Lower leg skin (tissue), 4 donors: ENCODE data around the gene NAV2. TPM values are rescaled to one million over a fixed set of nuclear protein-coding genes. Genes with fewer than 3 reads are reported as not detected.

Experiments
- DNase-seq, 2 donors: peaks; one replicate each; pipeline ENCODE4 v3.0.0-alpha.2; 2019; ENCODE audit warnings: low spot score in 2 of 2
- H3K4me3 ChIP-seq: fragments of 200-600 bp; sonication (generic); 2 replicates; pipeline ENCODE4 v1.5.1; 2017; ENCODE audit warnings: mild to moderate bottlenecking, low read depth; ENCODE audit not compliant: poor library complexity, severe bottlenecking
- POLR2A ChIP-seq, 2 donors: fragments of 450-650 bp; IDR thresholded peaks; one replicate each; pipeline ENCODE4 v1.6.1; 2016 to 2017; ENCODE audit warnings: antibody characterized with exemption in 2 of 2, mild to moderate bottlenecking in 1 of 2, moderate library complexity in 1 of 2
- WGBS, 2 donors: methylation state at CpG; one replicate each; pipeline ENCODE4 v1.1.5; 2018; 5-methylcytosine and 5-hydroxymethylcytosine counted together
- intact Hi-C: fragments of 100-400 bp; cut with DNase I; formaldehyde crosslinking; loops from one replicate; pipeline ENCODE4 v1.15.0; 2023; ENCODE audit warnings: low total_unique reads
- total RNA-seq, 4 donors: library from RNA; depleted of rRNA; stranded (reverse); fragments of >200 nt; gene quantifications; one replicate each; pipeline ENCODE4 v1.1.0, GENCODE V29; 2016
- TF ChIP-seq, protein P1 (sequence below), 3 donors: fragments of 450-650 bp; IDR thresholded peaks; one replicate each; pipeline ENCODE4 v1.5.1; 2016; ENCODE audit warnings: antibody characterized with exemption in 3 of 3, mild to moderate bottlenecking in 3 of 3, moderate library complexity in 2 of 3

The NAV2 gene
- total RNA-seq, 4 donors from 2014 or later, result 5.8 to 30.7 (median 21.0) TPM

DNA sequence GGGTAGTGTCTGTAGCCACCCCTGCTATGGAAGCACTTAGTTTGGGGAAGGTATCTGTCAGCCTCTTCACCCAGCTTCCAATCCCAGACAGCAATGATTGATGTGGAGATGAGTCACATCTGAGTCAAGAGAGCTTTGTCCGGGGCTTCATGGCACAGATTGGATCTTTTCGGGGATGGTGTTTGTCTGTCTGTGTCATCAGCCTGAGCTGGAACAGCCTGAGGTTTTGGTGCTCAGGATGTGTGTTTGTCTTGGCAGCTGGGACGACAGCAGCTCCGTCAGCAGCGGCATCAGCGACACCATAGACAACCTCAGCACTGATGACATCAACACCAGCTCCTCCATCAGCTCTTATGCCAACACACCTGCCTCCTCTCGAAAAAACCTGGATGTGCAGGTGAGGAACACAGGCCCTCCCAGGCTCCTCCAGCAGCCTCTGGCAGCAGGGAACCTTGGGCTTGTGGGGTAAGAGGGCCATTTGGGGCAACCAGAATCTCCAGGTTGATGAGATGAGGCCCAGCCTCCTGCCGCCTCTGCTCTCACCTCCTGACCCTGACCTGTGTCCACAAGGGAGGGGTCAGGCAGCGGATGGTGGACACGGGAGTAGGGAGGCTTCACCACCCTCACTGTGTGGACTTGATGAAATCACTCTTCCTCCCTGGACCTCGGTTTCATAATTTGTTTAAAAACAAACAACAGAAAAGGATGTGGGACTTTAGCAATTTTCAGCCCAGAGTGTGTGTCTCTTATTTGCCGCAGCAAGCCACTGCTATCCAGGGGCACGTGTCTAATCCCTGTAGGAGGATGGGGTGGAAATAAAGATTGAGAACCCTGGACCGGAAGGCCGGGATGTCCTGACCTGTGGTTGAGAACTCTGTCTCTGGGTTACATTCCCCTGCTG, 323.3 kb downstream of the NAV2 start:
- no peak for DNase-seq
- H3K4me3 ChIP-seq, result no peak overlapping the region
- WGBS, 2 donors, result 69 to 73% methylated on average over 15 of the region's 15 CpGs
- TF ChIP-seq POLR2A (IDR thresholded peaks at IDR 0.05), result no peak
- TF ChIP-seq, protein P1, sequence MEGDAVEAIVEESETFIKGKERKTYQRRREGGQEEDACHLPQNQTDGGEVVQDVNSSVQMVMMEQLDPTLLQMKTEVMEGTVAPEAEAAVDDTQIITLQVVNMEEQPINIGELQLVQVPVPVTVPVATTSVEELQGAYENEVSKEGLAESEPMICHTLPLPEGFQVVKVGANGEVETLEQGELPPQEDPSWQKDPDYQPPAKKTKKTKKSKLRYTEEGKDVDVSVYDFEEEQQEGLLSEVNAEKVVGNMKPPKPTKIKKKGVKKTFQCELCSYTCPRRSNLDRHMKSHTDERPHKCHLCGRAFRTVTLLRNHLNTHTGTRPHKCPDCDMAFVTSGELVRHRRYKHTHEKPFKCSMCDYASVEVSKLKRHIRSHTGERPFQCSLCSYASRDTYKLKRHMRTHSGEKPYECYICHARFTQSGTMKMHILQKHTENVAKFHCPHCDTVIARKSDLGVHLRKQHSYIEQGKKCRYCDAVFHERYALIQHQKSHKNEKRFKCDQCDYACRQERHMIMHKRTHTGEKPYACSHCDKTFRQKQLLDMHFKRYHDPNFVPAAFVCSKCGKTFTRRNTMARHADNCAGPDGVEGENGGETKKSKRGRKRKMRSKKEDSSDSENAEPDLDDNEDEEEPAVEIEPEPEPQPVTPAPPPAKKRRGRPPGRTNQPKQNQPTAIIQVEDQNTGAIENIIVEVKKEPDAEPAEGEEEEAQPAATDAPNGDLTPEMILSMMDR (IDR thresholded peaks at IDR 0.05), result no peak
- intact Hi-C loops, result no loop called here

DNA sequence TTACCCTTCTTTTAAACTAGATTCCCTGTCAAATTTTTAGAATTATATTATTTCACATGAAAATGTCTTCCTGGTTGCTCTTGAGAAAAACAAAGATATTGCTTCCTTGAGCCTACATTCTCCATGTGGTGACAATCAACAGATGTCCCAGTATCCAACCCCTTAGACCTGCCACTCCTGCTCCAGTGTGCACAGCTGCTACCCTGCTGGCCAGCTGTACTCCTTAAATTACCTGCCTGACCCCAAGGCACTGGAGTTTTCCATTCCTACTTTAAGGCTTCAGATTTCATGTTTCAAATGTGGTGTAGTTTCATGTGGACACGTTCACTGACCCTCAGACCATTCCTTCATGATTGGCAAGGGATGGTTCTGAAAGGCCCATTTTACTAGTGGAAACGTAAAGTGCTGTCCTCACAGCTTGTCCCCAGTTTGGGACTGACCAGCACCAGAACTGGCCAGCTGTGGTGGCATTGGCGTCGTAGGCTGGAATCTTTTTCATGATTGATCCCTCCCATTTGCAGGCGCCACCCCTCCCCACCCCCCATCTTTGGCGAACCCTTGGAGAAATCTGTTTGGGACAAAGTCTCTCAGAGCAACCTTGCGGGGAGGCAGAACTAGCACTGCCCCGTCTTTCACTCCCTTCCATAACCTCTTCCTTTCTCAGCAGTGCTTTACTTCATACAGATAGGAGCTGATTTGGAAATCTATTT, 324.1 kb downstream of the NAV2 start:
- DNase-seq, result no peak
- intact Hi-C loops, result no loop called here
- H3K4me3 ChIP-seq, result no peak overlapping the region
- TF ChIP-seq, protein P1 (IDR thresholded peaks at IDR 0.05), result no peak
- no peak for TF ChIP-seq POLR2A (IDR thresholded peaks at IDR 0.05)
- 95 to 96% methylated on average over 8 of the region's 8 CpGs for WGBS, 2 donors

DNA sequence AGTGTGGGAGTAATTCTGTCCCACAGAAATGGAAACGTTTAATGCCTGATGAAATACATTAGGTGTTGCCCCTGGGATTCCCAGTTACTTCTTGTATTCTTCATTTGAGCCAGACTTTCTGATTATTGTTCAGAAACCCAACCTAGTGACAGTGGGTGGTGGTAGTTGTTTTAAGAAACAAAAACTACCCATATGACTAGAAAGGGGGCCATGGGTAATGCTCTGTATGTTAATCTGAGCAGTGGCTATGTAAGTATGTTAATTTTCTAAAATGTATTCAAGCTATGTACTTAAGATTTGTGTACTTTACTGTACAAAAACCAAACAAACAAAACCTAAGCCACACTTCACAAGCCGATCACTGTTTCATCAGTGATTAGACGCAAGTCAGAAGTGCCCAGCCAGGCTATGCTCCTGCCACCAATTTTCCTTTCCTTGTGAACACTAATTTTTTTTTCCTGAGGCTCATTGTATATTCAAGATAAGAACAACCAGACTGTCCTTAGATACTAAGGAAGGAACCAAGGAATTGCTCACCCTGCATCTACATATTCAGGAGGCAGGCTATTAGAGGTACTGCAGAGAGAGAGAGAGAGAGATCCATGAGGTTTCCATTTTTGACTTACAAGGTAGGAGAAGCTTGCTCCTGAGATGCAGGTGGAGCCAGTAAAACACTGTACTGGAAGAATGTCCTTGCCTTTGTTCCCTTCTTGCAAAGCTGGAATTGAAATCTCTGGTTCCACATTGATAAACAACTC, 324.9 kb downstream of the NAV2 start:
- intact Hi-C loops, result no loop called here
- H3K4me3 ChIP-seq, result no peak overlapping the region
- no peak for DNase-seq
- no peak for TF ChIP-seq POLR2A (IDR thresholded peaks at IDR 0.05)
- 81 to 82% methylated on average over 3 of the region's 3 CpGs for WGBS, 2 donors

DNA sequence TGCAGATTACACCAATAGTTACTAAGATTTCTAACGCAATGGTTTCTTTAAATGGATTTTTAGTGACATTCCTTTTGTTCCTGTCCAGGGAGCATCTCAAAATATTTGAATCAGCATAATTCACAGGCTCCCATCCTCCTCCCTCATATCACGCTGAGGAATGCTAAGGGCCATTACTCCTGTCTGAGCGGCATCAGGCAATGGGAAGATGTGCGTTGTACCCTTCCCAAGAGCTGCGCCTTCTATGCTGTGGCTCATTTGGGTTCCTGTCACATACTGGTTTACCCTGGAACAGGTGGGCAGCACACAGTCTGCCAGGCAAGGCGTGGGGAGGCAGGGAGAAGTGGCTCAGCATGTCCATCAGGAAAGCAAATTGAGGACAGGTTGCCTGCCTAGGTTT, 325.8 kb downstream of the NAV2 start:
- TF ChIP-seq POLR2A (IDR thresholded peaks at IDR 0.05), result no peak
- TF ChIP-seq, protein P1 (IDR thresholded peaks at IDR 0.05), result no peak
- DNase-seq, result no peak
- intact Hi-C loops, result no loop called here
- H3K4me3 ChIP-seq, result no peak overlapping the region
- whole genome bisulfite sequencing, 2 donors, result 72 to 78% methylated on average over 6 of the region's 6 CpGs

DNA sequence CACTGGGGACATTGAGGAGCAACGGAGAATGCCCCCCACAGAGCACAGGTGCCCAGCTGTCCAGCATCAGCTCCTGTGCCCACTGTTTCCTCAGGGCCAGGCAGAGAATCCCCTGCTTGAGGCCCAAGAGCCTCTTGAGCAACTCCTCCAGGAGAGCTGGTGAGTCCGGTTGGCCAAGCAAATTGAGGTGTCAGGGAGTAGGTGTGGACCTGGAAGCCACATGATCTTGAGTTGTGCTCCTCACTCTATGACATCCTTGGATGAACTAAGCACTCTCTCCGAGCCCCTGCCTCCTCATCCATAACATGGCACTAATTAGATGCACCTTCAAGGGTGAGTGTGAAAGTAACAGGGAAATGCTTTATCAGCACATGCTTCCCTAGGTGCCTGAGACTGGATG, 326.3 kb downstream of the NAV2 start:
- TF ChIP-seq, protein P1 (IDR thresholded peaks at IDR 0.05), result no peak
- TF ChIP-seq POLR2A (IDR thresholded peaks at IDR 0.05), result no peak
- H3K4me3 ChIP-seq, result no peak overlapping the region
- WGBS, 2 donors, result 84 to 92% methylated on average over 3 of the region's 3 CpGs
- intact Hi-C loops, result no loop called here
- DNase-seq, result no peak

DNA sequence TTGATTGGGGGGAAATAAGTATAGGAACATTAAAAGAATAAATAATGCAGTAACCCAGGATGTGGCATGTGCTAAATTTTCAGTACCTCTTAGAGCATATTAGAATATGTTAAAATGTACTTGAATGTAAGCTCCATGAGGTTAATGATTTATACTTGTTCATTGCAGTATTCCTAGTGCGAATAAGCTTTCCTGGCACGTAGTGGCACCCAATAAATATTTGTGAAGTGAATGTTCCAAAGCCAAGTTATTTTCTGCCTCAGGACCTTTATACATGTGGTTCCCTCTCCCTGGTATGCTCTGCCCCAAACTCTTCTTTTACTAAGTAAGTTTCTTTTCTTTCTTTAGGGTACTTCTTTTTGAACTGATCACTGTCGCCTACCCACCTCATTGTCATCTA, 328.9 kb downstream of the NAV2 start:
- intact Hi-C loops, result no loop called here
- WGBS, 2 donors, result 79 to 84% methylated on average over 3 of the region's 3 CpGs
- no peak for DNase-seq
- no peak overlapping the region for H3K4me3 ChIP-seq
- no peak for TF ChIP-seq POLR2A (IDR thresholded peaks at IDR 0.05)
- TF ChIP-seq, protein P1 (IDR thresholded peaks at IDR 0.05), result no peak
